HepG2 (cell line): Measurements from ENCODE around the gene FBXL12. TPM values are rescaled to one million over a fixed set of nuclear protein-coding genes. Genes with fewer than 3 reads are reported as not detected.

ENCODE experiments used
- BHLHE40 ChIP-seq: IDR thresholded peaks from 2 replicates; pipeline ENCODE4 v1.6.1; 2011; ENCODE audit warnings: low read length, improper control_type of control experiment
- HDAC2 ChIP-seq: sonication (generic); formaldehyde crosslinking; IDR thresholded peaks from 2 replicates; pipeline ENCODE4 v1.4.0; 2020; ENCODE audit warnings: missing genetic modification reagents
- HES4 ChIP-seq: sonication (generic); formaldehyde crosslinking; IDR thresholded peaks from 2 replicates; pipeline ENCODE4 v1.9.0; 2021; ENCODE audit warnings: mild to moderate bottlenecking, missing genetic modification reagents, borderline replicate concordance
- KDM5B ChIP-seq: sonication (generic); formaldehyde crosslinking; IDR thresholded peaks from 2 replicates; pipeline ENCODE4 v1.4.0; 2020; ENCODE audit warnings: missing genetic modification reagents, mild to moderate bottlenecking, borderline replicate concordance
- KLF9 ChIP-seq: IDR thresholded peaks from 2 replicates; pipeline ENCODE4 v1.6.1; 2016; ENCODE audit warnings: low read depth
- RFX5 ChIP-seq: IDR thresholded peaks from 2 replicates; pipeline ENCODE4 v1.6.1; 2011; ENCODE audit warnings: low read depth, low read length, improper control_type of control experiment
- RNF219 ChIP-seq: sonication (generic); formaldehyde crosslinking; IDR thresholded peaks from 2 replicates; pipeline ENCODE4 v1.5.0; 2020; ENCODE audit warnings: mild to moderate bottlenecking, missing genetic modification reagents
- RXRB ChIP-seq: IDR thresholded peaks from 2 replicates; pipeline ENCODE4 v1.6.1; 2016; ENCODE audit warnings: borderline replicate concordance, missing genetic modification reagents, missing compliant biosample characterization
- ZFP62 ChIP-seq: sonication (generic); formaldehyde crosslinking; IDR thresholded peaks from 2 replicates; pipeline ENCODE4 v1.4.0; 2020; ENCODE audit warnings: missing genetic modification reagents
- ZNF207 ChIP-seq: fragments of 450-650 bp; IDR thresholded peaks from 2 replicates; pipeline ENCODE4 v1.6.1; 2016; ENCODE audit warnings: antibody characterized with exemption, borderline replicate concordance
- ZNF264 ChIP-seq: sonication (generic); formaldehyde crosslinking; IDR thresholded peaks from 2 replicates; pipeline ENCODE4 v1.4.0; 2020; ENCODE audit warnings: missing genetic modification reagents
- ZNF318 ChIP-seq: sonication (generic); formaldehyde crosslinking; IDR thresholded peaks from 2 replicates; pipeline ENCODE4 v1.4.0; 2020; ENCODE audit warnings: mild to moderate bottlenecking, missing genetic modification reagents
- ZNF350 ChIP-seq: sonication (generic); formaldehyde crosslinking; IDR thresholded peaks from 2 replicates; pipeline ENCODE4 v1.4.0; 2020; ENCODE audit warnings: mild to moderate bottlenecking, low read depth, missing genetic modification reagents, borderline replicate concordance
- ZNF510 ChIP-seq: sonication (generic); formaldehyde crosslinking; IDR thresholded peaks from 2 replicates; pipeline ENCODE4 v1.4.0; 2020; ENCODE audit warnings: low read depth, mild to moderate bottlenecking, missing genetic modification reagents
- ZNF552 ChIP-seq: sonication (generic); formaldehyde crosslinking; IDR thresholded peaks from 2 replicates; pipeline ENCODE4 v1.9.0; 2022; ENCODE audit warnings: missing genetic modification reagents, mild to moderate bottlenecking, borderline replicate concordance
- ZNF564 ChIP-seq: sonication (generic); formaldehyde crosslinking; IDR thresholded peaks from 2 replicates; pipeline ENCODE4 v1.8.1; 2023; ENCODE audit warnings: mild to moderate bottlenecking, missing genetic modification reagents
- polyA plus RNA-seq, 8 experiments: library from polyadenylated mRNA; depleted of rRNA in 3 of 8; stranded (reverse) in 7 of 8; unstranded in 1 of 8; fragments of >200 nt; fragmentation: Illumina TruSeq in 4 of 8; extraction: Trizol in 4 of 8; gene quantifications; 2 replicates each; pipeline versions ENCODE4 v1.2.1 to v1.2.3, GENCODE V29; 2011 to 2016; ENCODE audit warnings: low read depth in 4 of 8, missing spikeins in 1 of 8, mixed read lengths in 1 of 8; ENCODE audit not compliant: insufficient read depth in 1 of 8
- total RNA-seq, 5 experiments: library from RNA; depleted of rRNA; stranded (reverse); fragments of >200 nt; fragmentation: Illumina TruSeq; extraction: Trizol; gene quantifications; 2 replicates each; pipeline ENCODE4 v1.2.3, GENCODE V29; 2016; ENCODE audit warnings: low read depth in 1 of 5
- TF ChIP-seq, protein P1 (sequence below): IDR thresholded peaks from 2 replicates; pipeline ENCODE4 v1.6.1; 2016; ENCODE audit warnings: low read depth, borderline replicate concordance
- TF ChIP-seq, protein P2 (sequence below): sonication (generic); formaldehyde crosslinking; IDR thresholded peaks from 2 replicates; pipeline ENCODE4 v1.5.0; 2020; ENCODE audit warnings: mild to moderate bottlenecking, missing genetic modification reagents

FBXL12 gene
- total and polyA plus RNA-seq, 2 of the 13 experiments (the other 11 are each of a cell fraction or from before 2014, with no cell fraction given): 20.4 to 23.1 TPM

GRCh38 chr19:9834726-9835506, 16.0 kb upstream of the FBXL12 start, which contains the start of gene PIN1 (continued):
- TF ChIP-seq ZNF564 (CRISPR knock-in tag): no peak
- TF ChIP-seq ZNF264 (CRISPR knock-in tag): no peak
- TF ChIP-seq, protein P1, sequence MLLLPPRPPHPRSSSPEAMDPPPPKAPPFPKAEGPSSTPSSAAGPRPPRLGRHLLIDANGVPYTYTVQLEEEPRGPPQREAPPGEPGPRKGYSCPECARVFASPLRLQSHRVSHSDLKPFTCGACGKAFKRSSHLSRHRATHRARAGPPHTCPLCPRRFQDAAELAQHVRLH (CRISPR knock-in tag): no peak
- peak; percentile 82 for TF ChIP-seq RFX5
- TF ChIP-seq ZFP62 (CRISPR knock-in tag): no peak
- TF ChIP-seq ZNF207: no peak
- peak; percentile 38; the same call in 1 of the 2 replicates for TF ChIP-seq KDM5B (CRISPR knock-in tag)
- TF ChIP-seq KLF9 (CRISPR knock-in tag): no peak
- TF ChIP-seq HES4 (CRISPR knock-in tag): no peak
- TF ChIP-seq RNF219: no peak
- TF ChIP-seq, protein P2, sequence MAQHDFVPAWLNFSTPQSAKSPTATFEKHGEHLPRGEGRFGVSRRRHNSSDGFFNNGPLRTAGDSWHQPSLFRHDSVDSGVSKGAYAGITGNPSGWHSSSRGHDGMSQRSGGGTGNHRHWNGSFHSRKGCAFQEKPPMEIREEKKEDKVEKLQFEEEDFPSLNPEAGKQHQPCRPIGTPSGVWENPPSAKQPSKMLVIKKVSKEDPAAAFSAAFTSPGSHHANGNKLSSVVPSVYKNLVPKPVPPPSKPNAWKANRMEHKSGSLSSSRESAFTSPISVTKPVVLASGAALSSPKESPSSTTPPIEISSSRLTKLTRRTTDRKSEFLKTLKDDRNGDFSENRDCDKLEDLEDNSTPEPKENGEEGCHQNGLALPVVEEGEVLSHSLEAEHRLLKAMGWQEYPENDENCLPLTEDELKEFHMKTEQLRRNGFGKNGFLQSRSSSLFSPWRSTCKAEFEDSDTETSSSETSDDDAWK (CRISPR knock-in tag): no peak
- no peak for TF ChIP-seq BHLHE40
- TF ChIP-seq RXRB (CRISPR knock-in tag): 0 out of 2 replicates have a peak, but pooled peaks have one; percentile 5
- TF ChIP-seq HDAC2 (CRISPR knock-in tag): 0 out of 2 replicates have a peak, but pooled peaks have one; percentile 12
- no peak for TF ChIP-seq ZNF510 (CRISPR knock-in tag)
- no peak for TF ChIP-seq ZNF318 (CRISPR knock-in tag)
- no peak for TF ChIP-seq ZNF552 (CRISPR knock-in tag)
- TF ChIP-seq ZNF350: peak; percentile 24; the same call in 1 of the 2 replicates
